Kidney (tissue), 14 donors: Measurements from ENCODE around the gene LRRN2. TPM values are rescaled to one million over a fixed set of nuclear protein-coding genes. Genes with fewer than 3 reads are reported as not detected.
A peak's percentile ranks its signal among the peaks of the same experiment; 100 is the strongest.

Experiments
- DNase-seq, 5 donors: peaks; one replicate each; pipeline ENCODE4 v3.0.0-alpha.2; 2013 to 2020
- FAIRE-seq: peaks from 2 replicates; lab custom pipeline; 2012; peaks lifted over from hg19 to GRCh38; lab: Jason Lieb, UNC
- H3K27ac ChIP-seq, 2 donors: one replicate each; pipeline ENCODE4 v1.7.0; 2013; ENCODE audit warnings: low read depth in 2 of 2, low read length in 2 of 2, inconsistent platforms in 1 of 2
- H3K27me3 ChIP-seq: one replicate; pipeline ENCODE4 v1.7.1; 2013; ENCODE audit warnings: low read length, inconsistent platforms; ENCODE audit not compliant: control insufficient read depth, insufficient read depth
- H3K36me3 ChIP-seq, 3 donors: one replicate each; pipeline versions ENCODE4 v1.7.0 to v1.7.1; 2013; ENCODE audit warnings: low read length in 3 of 3, control low read depth in 1 of 3, inconsistent platforms in 1 of 3; ENCODE audit not compliant: insufficient read depth in 3 of 3, control insufficient read depth in 2 of 3
- H3K4me1 ChIP-seq, 3 donors: one replicate each; pipeline versions ENCODE4 v1.7.0 to v1.7.1; 2013; ENCODE audit warnings: low read length in 3 of 3, inconsistent platforms in 1 of 3, low read depth in 1 of 3; ENCODE audit not compliant: control insufficient read depth in 2 of 3, insufficient read depth in 2 of 3
- H3K4me3 ChIP-seq, 3 donors: one replicate each; pipeline versions ENCODE4 v1.7.0 to v1.8.1; 2013; ENCODE audit warnings: low read length in 3 of 3, control low read depth in 1 of 3, inconsistent platforms in 1 of 3
- H3K9ac ChIP-seq, 3 donors: one replicate each; pipeline versions ENCODE4 v1.7.0 to v1.7.1; 2013; ENCODE audit warnings: low read length in 3 of 3, control low read depth in 1 of 3, inconsistent platforms in 1 of 3
- H3K9me3 ChIP-seq, 3 donors: one replicate each; pipeline versions ENCODE4 v1.7.0 to v1.7.1; 2013; ENCODE audit warnings: low read length in 3 of 3, control low read depth in 1 of 3, inconsistent platforms in 1 of 3; ENCODE audit not compliant: control insufficient read depth in 2 of 3, insufficient read depth in 1 of 3
- CTCF ChIP-seq: IDR thresholded peaks from 3 replicates; pipeline ENCODE4 v1.5.1; 2012; ENCODE audit warnings: mild to moderate bottlenecking, moderate library complexity, borderline replicate concordance; ENCODE audit not compliant: insufficient read depth; ENCODE audit errors: extremely low read depth
- intact Hi-C: fragments of 100-400 bp; cut with DNase I; formaldehyde crosslinking; loops from one replicate; pipeline ENCODE4 v1.11.1; 2022
- polyA plus RNA-seq: library from polyadenylated mRNA; stranded (reverse); fragments of 350-450 nt; fragmentation: Illumina TruSeq; extraction: RNeasy Lipid Tissue Mini Kit (QIAGEN cat#74804); gene quantifications from one replicate; pipeline ENCODE4 v1.2.3, GENCODE V29; 2014; ENCODE audit warnings: low read depth, low replicate concordance; ENCODE audit not compliant: insufficient read depth
- total RNA-seq: library from RNA; stranded (reverse); fragmentation: NEBNext Ultra II Directional; extraction: Animal tissue kit (Norgen Biotek cat#: 25700); gene quantifications from one replicate; pipeline ENCODE4 v1.2.1, GENCODE V29; 2021
- donor health status: control.
- donor health status: control.
- donor health status: control.
- donor health status: control.
- donor health status: control.
- donor health status: DM: yes; HTN: yes; CAD: no.
- donor health status: Normal renal cell carcinoma (clear cell type).

The LRRN2 gene
- total and polyA plus RNA-seq, 2 donors from 2014 or later = 14.4 to 16.0 TPM

DNA sequence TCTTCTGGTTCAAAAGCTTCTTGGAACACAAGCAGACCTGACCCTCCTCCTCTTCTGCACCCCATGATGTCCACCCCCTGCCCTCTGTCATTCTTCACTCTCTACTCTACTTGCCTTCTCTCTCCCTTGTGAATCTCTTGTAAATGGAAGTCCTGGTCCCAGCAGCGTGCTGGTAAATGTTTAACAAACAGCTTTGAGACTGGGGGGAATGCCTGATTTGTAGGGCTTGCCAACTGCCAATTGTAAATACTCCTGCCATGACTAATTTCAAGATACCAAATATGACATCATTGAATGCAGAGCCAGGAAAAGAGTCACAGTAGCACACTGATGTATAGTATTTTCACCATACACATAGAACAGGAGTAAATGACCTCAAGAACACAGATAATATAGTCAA lies 40.9 kb upstream of the LRRN2 start:
- no peak for TF ChIP-seq CTCF
- no peak overlapping the region for H3K4me3 ChIP-seq
- intact Hi-C loops = no loop called here
- no peaks in the 10 kb centered on the region for H3K9me3 ChIP-seq
- FAIRE-seq = no peak
- H3K27ac ChIP-seq = no peak overlapping the region
- DNase-seq = peak in 1 of 5 donors; percentile 60
- no peaks in the 10 kb centered on the region for H3K27me3 ChIP-seq
- no peak overlapping the region for H3K9ac ChIP-seq
- H3K36me3 ChIP-seq = no peaks in the 10 kb centered on the region
- peaks cover 0 to 3% (median 0%) of the 10 kb centered on the region in 3 donors for H3K4me1 ChIP-seq

DNA sequence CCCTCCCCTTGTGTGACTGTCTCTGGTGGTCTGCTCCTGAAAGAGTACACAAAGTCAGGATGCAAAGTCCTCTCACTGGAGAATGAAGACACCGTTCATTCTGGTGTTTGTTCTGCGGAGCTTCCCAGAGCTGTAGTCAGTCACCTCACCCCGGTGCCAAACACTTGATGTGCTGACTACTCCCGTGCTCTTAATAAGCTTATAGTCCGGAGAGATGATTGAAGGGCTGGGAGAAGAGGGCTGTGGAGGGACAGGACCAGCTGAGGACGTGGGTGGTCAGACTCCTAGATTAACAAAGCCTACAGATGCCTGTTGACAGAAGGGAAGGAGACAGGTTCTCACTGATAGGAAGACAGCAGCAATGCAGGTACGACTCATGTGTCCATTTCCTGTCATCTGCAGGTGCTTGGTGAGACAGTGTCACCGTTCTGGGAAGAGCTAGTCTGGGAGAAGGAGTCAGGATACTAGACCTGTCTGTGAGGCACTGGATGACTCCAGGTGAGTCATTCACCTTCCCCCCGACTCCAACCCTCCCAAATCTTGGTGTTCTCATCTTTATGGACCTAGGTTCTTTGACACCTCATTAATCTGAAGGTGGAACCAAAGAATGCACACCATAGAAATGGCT lies 40.4 kb upstream of the LRRN2 start:
- H3K9ac ChIP-seq = no peak overlapping the region
- DNase-seq = no peak
- H3K27ac ChIP-seq = no peak overlapping the region
- no peak overlapping the region for H3K4me3 ChIP-seq
- intact Hi-C loops = no loop called here
- H3K4me1 ChIP-seq = peaks cover 0 to 3% (median 0%) of the 10 kb centered on the region in 3 donors
- FAIRE-seq = no peak
- H3K27me3 ChIP-seq = no peaks in the 10 kb centered on the region
- no peaks in the 10 kb centered on the region for H3K36me3 ChIP-seq
- H3K9me3 ChIP-seq = no peaks in the 10 kb centered on the region
- no peak for TF ChIP-seq CTCF

DNA sequence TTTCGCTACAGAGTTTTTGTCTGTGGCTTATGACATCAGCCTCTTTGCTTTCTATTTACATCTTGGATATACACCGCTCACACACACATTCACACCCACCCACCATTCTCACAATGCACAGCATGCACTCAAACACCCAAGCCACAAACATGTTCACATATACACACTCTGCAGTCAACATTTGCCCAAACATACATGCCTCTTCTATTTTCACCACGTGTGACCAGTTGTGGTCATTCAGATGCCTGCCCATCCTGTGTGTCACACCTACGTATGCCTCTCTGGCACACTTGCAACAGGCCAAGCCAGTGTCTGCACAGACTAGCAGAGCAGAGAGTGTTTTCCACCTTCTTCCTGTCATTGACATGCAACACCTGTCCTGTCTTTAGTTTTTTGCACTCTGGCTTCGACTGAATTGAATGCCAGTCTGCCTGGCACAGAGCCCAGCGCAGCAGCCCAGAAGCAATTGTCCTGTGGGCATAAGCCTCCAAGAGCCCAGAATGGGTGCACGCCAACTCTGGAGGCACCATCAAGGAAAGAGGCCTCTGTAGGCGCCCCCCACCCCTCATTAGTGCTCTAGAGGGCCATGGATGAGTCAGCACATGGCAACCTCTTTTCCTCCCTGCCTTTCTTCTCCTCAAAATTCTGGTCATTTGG lies 37.7 kb upstream of the LRRN2 start:
- TF ChIP-seq CTCF = no peak
- Histone ChIP-seq H3K4me1 (peaks cover 0 to 3% (median 0%) of the 10 kb centered on the region in 3 donors), H3K9me3 (no peaks in the 10 kb centered on the region), H3K36me3 (no peaks in the 10 kb centered on the region), H3K4me3 (no peak overlapping the region), H3K27ac (no peak overlapping the region), H3K9ac (no peak overlapping the region), H3K27me3 (no peaks in the 10 kb centered on the region)
- DNase-seq = no peak
- intact Hi-C loops = no loop called here
- no peak for FAIRE-seq
